Suprapubic skin (tissue), 4 donors: ENCODE data around the gene ZAR1. TPM values are rescaled to one million over a fixed set of nuclear protein-coding genes. Genes with fewer than 3 reads are reported as not detected.

Experiments used
- DNase-seq, 2 donors: peaks; one replicate each; pipeline ENCODE4 v3.0.0-alpha.2; 2019; ENCODE audit warnings: low spot score in 2 of 2
- H3K27ac ChIP-seq: fragments of 200-600 bp; sonication (generic); one replicate; pipeline ENCODE4 v1.5.1; 2019
- H3K27me3 ChIP-seq: fragments of 200-600 bp; sonication (generic); one replicate; pipeline ENCODE4 v1.5.1; 2019
- H3K36me3 ChIP-seq: fragments of 200-600 bp; sonication (generic); one replicate; pipeline ENCODE4 v1.5.1; 2019
- H3K4me1 ChIP-seq: fragments of 200-600 bp; sonication (generic); one replicate; pipeline ENCODE4 v1.5.1; 2019
- H3K4me3 ChIP-seq: fragments of 200-600 bp; sonication (generic); one replicate; pipeline ENCODE4 v1.5.1; 2019; ENCODE audit warnings: mild to moderate bottlenecking
- H3K9me3 ChIP-seq: fragments of 200-600 bp; sonication (generic); one replicate; pipeline ENCODE4 v1.5.1; 2019
- CTCF ChIP-seq, 2 donors: fragments of 200-600 bp in 1 of 2; fragments of 450-650 bp in 1 of 2; sonication (generic) in 1 of 2; IDR thresholded peaks; one replicate each; pipeline ENCODE4 v1.5.1; 2016 to 2019; ENCODE audit warnings: antibody characterized with exemption in 2 of 2, mild to moderate bottlenecking in 1 of 2, moderate library complexity in 1 of 2
- EP300 ChIP-seq: sonication (generic); formaldehyde crosslinking; IDR thresholded peaks from one replicate; pipeline ENCODE4 v1.6.1; 2017; ENCODE audit warnings: antibody characterized with exemption
- POLR2A ChIP-seq, 2 donors: fragments of 450-650 bp; IDR thresholded peaks; one replicate each; pipeline ENCODE4 v1.6.1; 2017; ENCODE audit warnings: antibody characterized with exemption in 2 of 2, mild to moderate bottlenecking in 2 of 2, moderate library complexity in 2 of 2
- POLR2AphosphoS5 ChIP-seq, 3 donors: sonication (generic); formaldehyde crosslinking; IDR thresholded peaks; one replicate each; pipeline ENCODE4 v1.6.1; 2017; ENCODE audit warnings: antibody characterized with exemption in 3 of 3
- WGBS: methylation state at CpG from one replicate; pipeline ENCODE4 v1.1.5; 2018; 5-methylcytosine and 5-hydroxymethylcytosine counted together
- total RNA-seq, 4 donors: library from RNA; depleted of rRNA; stranded (reverse); fragments of >200 nt; gene quantifications; one replicate each; pipeline ENCODE4 v1.1.0, GENCODE V29; 2016

The ZAR1 gene
- total RNA-seq, 4 donors from 2014 or later = not detected

- Histone ChIP-seq H3K36me3 (peaks cover 67% of the 10 kb centered on the region), H3K27ac (no peak overlapping the region), H3K9me3 (no peaks in the 10 kb centered on the region), H3K4me1 (no peaks in the 10 kb centered on the region), H3K4me3 (no peak overlapping the region), H3K27me3 (no peaks in the 10 kb centered on the region)
- no peak for DNase-seq
- TF ChIP-seq POLR2AphosphoS5 (IDR thresholded peaks at IDR 0.05) (no peak), POLR2A (IDR thresholded peaks at IDR 0.05) (no peak), CTCF (IDR thresholded peaks at IDR 0.05) (no peak), EP300 (no peak)
- WGBS = 91% methylated on average over 3 of the region's 3 CpGs
Observed at GRCh38 chr4:48539597-48539996, 49.5 kb downstream of the ZAR1 start.

GRCh38 chr4:48542888-48543287 is 52.8 kb downstream of the ZAR1 start:
- Histone ChIP-seq H3K36me3 (peaks cover 80% of the 10 kb centered on the region), H3K4me3 (no peak overlapping the region), H3K27ac (no peak overlapping the region), H3K4me1 (no peaks in the 10 kb centered on the region), H3K9me3 (no peaks in the 10 kb centered on the region), H3K27me3 (no peaks in the 10 kb centered on the region)
- no peak for DNase-seq
- WGBS = 92% methylated on average over 2 of the region's 2 CpGs
- TF ChIP-seq POLR2AphosphoS5 (IDR thresholded peaks at IDR 0.05) (no peak), EP300 (no peak), POLR2A (IDR thresholded peaks at IDR 0.05) (no peak), CTCF (IDR thresholded peaks at IDR 0.05) (no peak)

GRCh38 chr4:48543796-48544195 is 53.7 kb downstream of the ZAR1 start:
- Histone ChIP-seq H3K27me3 (no peaks in the 10 kb centered on the region), H3K4me3 (no peak overlapping the region), H3K9me3 (no peaks in the 10 kb centered on the region), H3K4me1 (no peaks in the 10 kb centered on the region), H3K36me3 (peaks cover 86% of the 10 kb centered on the region), H3K27ac (no peak overlapping the region)
- WGBS = 86% methylated on average over 3 of the region's 3 CpGs
- DNase-seq = no peak
- TF ChIP-seq EP300 (no peak), POLR2A (IDR thresholded peaks at IDR 0.05) (no peak), CTCF (IDR thresholded peaks at IDR 0.05) (no peak), POLR2AphosphoS5 (IDR thresholded peaks at IDR 0.05) (no peak)

Other genes with a start within 250 kb of the ZAR1 start
- 10 to 100 TPM in 1 of 4 donors, 1 to 10 TPM in 3; 4.1 to 18.8 (median 7.2) TPM for gene TEC, start 220.4 kb upstream of the ZAR1 start, total RNA-seq
- 100 to 1,000 TPM in 3 of 4 donors, 10 to 100 TPM in 1; 84.7 to 167 (median 147) TPM for gene SLAIN2, start 148.7 kb upstream of the ZAR1 start, total RNA-seq
- under 1 TPM in 2 of 4 donors, not detected in 2; 0.26 to 0.34 TPM for gene SLC10A4, start 6.9 kb upstream of the ZAR1 start, total RNA-seq